ENCODE measurements around the gene DEAF1. TPM values are rescaled to one million over a fixed set of nuclear protein-coding genes. Genes with fewer than 3 reads are reported as not detected.

DEAF1 gene
- total RNA-seq, 2 donors from 2014 or later, result 15.8 to 28.0 TPM

DNA sequence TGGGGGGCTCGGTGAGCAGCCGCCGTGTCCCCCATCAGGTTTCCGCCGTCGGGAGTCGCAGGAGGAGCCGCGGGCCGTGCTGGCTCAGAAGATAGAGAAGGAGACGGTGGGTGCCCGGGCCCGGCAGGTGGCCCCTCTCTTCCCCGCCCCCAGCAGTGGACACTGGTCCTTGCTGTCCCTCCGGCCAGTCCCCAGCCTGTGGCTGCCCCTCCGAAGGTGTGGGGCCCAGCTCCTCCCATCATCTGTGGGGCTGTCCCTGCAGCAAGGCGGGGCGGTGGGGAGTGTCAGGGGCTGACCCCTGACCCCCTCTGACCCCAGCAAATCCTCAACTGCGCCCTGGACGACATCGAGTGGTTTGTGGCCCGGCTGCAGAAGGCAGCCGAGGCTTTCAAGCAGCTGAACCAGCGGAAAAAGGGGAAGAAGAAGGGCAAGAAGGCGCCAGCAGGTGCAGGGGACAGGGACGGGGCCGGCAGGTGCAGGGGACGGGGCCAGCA is 26.3 kb upstream of the DEAF1 start:
- Histone ChIP-seq H3K27me3 (no peaks in the 10 kb centered on the region), H3K27ac (no peak overlapping the region), H3K9me3 (no peaks in the 10 kb centered on the region), H3K4me1 (peaks cover 12% of the 10 kb centered on the region), H3K4me3 (no peak overlapping the region), H3K36me3 (replicated peaks in 1 of 2; ENCODE audit: insufficient read depth in 1 of 2, low read depth in 2 of 2) (no peaks in the 10 kb centered on the region)
- DNase-seq, result no peak
- ATAC-seq, result no peak
- TF ChIP-seq, protein P1, sequence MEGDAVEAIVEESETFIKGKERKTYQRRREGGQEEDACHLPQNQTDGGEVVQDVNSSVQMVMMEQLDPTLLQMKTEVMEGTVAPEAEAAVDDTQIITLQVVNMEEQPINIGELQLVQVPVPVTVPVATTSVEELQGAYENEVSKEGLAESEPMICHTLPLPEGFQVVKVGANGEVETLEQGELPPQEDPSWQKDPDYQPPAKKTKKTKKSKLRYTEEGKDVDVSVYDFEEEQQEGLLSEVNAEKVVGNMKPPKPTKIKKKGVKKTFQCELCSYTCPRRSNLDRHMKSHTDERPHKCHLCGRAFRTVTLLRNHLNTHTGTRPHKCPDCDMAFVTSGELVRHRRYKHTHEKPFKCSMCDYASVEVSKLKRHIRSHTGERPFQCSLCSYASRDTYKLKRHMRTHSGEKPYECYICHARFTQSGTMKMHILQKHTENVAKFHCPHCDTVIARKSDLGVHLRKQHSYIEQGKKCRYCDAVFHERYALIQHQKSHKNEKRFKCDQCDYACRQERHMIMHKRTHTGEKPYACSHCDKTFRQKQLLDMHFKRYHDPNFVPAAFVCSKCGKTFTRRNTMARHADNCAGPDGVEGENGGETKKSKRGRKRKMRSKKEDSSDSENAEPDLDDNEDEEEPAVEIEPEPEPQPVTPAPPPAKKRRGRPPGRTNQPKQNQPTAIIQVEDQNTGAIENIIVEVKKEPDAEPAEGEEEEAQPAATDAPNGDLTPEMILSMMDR (IDR thresholded peaks at IDR 0.05), result no peak
- TF ChIP-seq POLR2A (IDR thresholded peaks at IDR 0.05), result no peak
- intact Hi-C loops (cut with DNase I), result loop anchor here (5.0 to 10.0 kb wide), 2 partner anchors 64 to 166 kb away; no protein-coding TSS in a partner anchor
- WGBS, 2 donors, result 72 to 77% methylated on average over 11 to 20 of the region's 28 CpGs

DNA sequence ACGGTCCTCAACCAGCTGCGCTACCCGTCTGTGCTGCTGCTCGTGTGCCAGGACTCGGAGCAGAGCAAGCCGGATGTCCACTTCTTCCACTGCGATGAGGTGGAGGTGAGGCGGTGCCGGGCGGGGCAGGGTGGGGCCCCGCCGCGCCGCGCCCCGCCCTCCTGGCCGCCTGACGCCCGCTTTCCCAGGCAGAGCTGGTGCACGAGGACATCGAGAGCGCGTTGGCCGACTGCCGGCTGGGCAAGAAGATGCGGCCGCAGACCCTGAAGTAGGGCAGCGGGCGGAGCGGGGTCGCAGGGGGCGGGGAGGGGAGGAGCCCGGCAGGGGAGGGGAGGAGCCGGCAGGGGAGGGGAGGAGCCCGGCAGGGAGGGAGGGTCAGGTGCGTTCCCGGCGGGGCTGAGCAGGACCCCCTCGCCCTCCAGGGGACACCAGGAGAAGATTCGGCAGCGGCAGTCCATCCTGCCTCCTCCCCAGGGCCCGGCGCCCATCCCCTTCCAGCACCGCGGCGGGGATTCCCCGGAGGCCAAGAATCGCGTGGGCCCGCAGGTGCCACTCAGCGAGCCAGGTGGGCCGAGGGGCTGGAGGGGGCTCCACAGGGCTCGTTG is 25.7 kb upstream of the DEAF1 start:
- Histone ChIP-seq H3K9me3 (no peaks in the 10 kb centered on the region), H3K4me3 (no peak overlapping the region), H3K27me3 (no peaks in the 10 kb centered on the region), H3K36me3 (replicated peaks in 1 of 2; ENCODE audit: insufficient read depth in 1 of 2, low read depth in 2 of 2) (no peaks in the 10 kb centered on the region), H3K4me1 (peaks cover 6% of the 10 kb centered on the region), H3K27ac (no peak overlapping the region)
- DNase-seq (no peak), ATAC-seq (peak; percentile 51)
- intact Hi-C loops (cut with DNase I), result loop anchor here (5.0 to 10.0 kb wide), 2 partner anchors 63 to 166 kb away; no protein-coding TSS in a partner anchor
- WGBS, 2 donors, result 58 to 65% methylated on average over 13 to 26 of the region's 53 CpGs
- TF ChIP-seq, protein P1 (IDR thresholded peaks at IDR 0.05), result no peak
- TF ChIP-seq POLR2A (IDR thresholded peaks at IDR 0.05), result no peak

DNA sequence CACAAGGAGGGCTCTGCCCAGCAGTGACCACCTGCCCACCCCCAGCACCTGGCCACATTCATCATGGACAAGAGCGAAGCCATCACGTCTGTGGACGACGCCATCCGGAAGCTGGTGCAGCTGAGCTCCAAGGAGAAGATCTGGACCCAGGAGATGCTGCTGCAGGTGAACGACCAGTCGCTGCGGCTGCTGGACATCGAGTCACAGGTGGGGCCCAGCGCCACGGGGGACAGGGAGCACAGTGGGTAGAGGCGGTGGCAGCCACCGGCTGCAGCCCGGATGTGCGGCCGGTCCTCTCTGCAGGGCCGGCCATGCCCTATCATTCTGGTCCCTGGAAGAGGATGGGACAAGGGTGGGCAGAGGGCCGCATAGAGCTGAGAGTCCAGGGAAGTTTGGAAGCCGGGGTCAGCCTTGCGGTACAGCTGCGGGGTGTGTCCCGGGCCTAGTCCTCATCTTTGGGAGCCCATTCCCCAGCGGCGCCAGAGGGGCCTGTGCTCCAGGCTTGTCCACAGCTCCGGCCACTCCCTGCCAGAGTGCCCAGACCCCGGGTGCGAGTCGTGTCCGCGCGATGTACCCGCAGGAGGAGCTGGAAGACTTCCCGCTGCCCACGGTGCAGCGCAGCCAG is 25.1 kb upstream of the DEAF1 start:
- H3K4me1 ChIP-seq, result peaks cover under 1% of the 10 kb centered on the region
- ATAC-seq (no peak), DNase-seq (no peak)
- 73 to 87% methylated on average over 15 to 23 of the region's 35 CpGs for WGBS, 2 donors
- no peak overlapping the region for H3K27ac ChIP-seq
- H3K27me3 ChIP-seq, result no peaks in the 10 kb centered on the region
- no peaks in the 10 kb centered on the region for H3K9me3 ChIP-seq
- no peak overlapping the region for H3K4me3 ChIP-seq
- H3K36me3 ChIP-seq (replicated peaks in 1 of 2; ENCODE audit: insufficient read depth in 1 of 2, low read depth in 2 of 2), result no peaks in the 10 kb centered on the region
- TF ChIP-seq POLR2A (IDR thresholded peaks at IDR 0.05), result no peak
- TF ChIP-seq, protein P1 (IDR thresholded peaks at IDR 0.05), result no peak
- intact Hi-C loops (cut with DNase I), result loop anchor here (5.0 to 10.0 kb wide), 2 partner anchors 63 to 165 kb away; no protein-coding TSS in a partner anchor

DNA sequence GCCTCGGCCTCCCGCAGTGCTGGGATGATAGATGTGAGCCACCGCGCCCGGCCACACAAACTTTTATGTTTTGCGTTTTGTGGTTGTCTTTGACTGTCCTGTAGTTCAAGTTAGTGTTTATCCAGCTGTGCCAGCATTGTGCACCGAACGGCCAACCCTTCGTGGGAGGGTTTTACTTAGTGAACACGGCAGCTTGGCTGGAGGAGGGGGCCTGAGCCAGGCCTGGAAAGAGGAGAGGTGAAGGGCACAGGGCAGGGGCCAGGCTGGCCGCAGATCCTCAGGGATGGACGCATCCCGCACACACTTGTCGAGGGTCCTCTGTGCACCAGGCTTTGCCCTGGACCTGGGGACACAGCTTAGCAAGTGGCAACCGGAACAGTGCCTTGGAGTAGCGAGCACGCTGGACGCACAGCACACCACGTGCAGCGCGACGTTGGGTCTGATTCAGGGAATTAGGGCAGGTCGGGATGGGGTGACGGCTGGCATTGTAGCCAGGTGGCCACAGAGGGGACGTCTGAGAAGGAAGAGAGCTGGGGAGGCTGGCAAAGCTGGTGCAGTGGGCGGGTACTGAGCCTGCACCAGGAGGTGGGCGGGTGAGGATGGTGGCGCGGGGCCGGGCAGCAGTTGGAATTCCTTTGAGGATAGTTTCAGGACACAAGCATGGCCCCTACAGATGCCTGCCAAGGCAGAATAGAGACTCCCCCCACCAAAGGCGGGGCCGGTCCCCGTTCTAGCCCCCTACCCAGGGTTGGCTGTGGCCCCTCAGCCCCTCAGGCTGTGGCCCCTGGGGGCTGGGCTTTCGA is 24.4 kb upstream of the DEAF1 start:
- no peaks in the 10 kb centered on the region for H3K27me3 ChIP-seq
- no peak overlapping the region for H3K27ac ChIP-seq
- DNase-seq (no peak), ATAC-seq (no peak)
- no peaks in the 10 kb centered on the region for H3K36me3 ChIP-seq (replicated peaks in 1 of 2; ENCODE audit: insufficient read depth in 1 of 2, low read depth in 2 of 2)
- no peaks in the 10 kb centered on the region for H3K9me3 ChIP-seq
- no peak overlapping the region for H3K4me3 ChIP-seq
- intact Hi-C loops (cut with DNase I), result loop anchor here (5.0 to 10.0 kb wide), 2 partner anchors 62 to 165 kb away; no protein-coding TSS in a partner anchor
- WGBS, 2 donors, result 77 to 83% methylated on average over 21 to 26 of the region's 34 CpGs
- no peaks in the 10 kb centered on the region for H3K4me1 ChIP-seq
- TF ChIP-seq, protein P1 (IDR thresholded peaks at IDR 0.05), result no peak
- no peak for TF ChIP-seq POLR2A (IDR thresholded peaks at IDR 0.05)

Measured in body of pancreas (tissue), 4 donors.